Stimulated activated naive B cell treated with anti-CD40 and anti-IgM and Interleukin-4, amounts not matched to agents 10 μg/mL and 1 μg/mL and 100 μg/mL, for 72 hours (primary cell): ENCODE results near the gene GRN.

ENCODE experiments used
- ATAC-seq, 2 donors: fragments of 150-1000 bp; cut with Tn5 transposase; replicated peaks; 2 replicates each; pipeline ENCODE4 v1.10.0; 2021; ENCODE audit warnings: moderate library complexity in 1 of 2
- DNase-seq: peaks from one replicate; pipeline ENCODE4 v3.0.0; 2021
- H3K27ac Mint-ChIP-seq: one replicate; pipeline ENCODE4 v1.8.0; 2022; ENCODE audit warnings: mild to moderate bottlenecking, mixed read lengths
- H3K27me3 Mint-ChIP-seq, 2 donors: one replicate each; pipeline ENCODE4 v1.8.0; 2022; ENCODE audit warnings: mixed read lengths in 2 of 2
- H3K36me3 Mint-ChIP-seq, 2 donors: one replicate each; pipeline ENCODE4 v1.8.0; 2022; ENCODE audit warnings: mixed read lengths in 2 of 2, mild to moderate bottlenecking in 1 of 2
- H3K4me1 Mint-ChIP-seq, 2 donors: one replicate each; pipeline ENCODE4 v1.8.0; 2022; ENCODE audit warnings: mixed read lengths in 2 of 2, mild to moderate bottlenecking in 1 of 2
- H3K4me3 Mint-ChIP-seq, 2 donors: one replicate each; pipeline ENCODE4 v1.8.0; 2022; ENCODE audit warnings: mild to moderate bottlenecking in 2 of 2, mixed read lengths in 2 of 2, moderate library complexity in 1 of 2
- H3K9me3 Mint-ChIP-seq, 2 donors: one replicate each; pipeline ENCODE4 v1.8.0; 2022; ENCODE audit warnings: mixed read lengths in 2 of 2, mild to moderate bottlenecking in 1 of 2

The GRN gene

GRCh38 chr17:44398692-44399691, 53.9 kb downstream of the GRN start:
- no peak overlapping the region for H3K4me3 Mint-ChIP-seq
- H3K4me1 Mint-ChIP-seq = peaks cover 6 to 32% of the 10 kb centered on the region in 2 donors
- DNase-seq (no peak), ATAC-seq (no peak)
- peak overlapping the region; percentile 25 for H3K27ac Mint-ChIP-seq
- peaks cover 41 to 67% of the 10 kb centered on the region in 2 donors for H3K36me3 Mint-ChIP-seq
- no peaks in the 10 kb centered on the region for H3K9me3 Mint-ChIP-seq
- no peaks in the 10 kb centered on the region for H3K27me3 Mint-ChIP-seq

DNA sequence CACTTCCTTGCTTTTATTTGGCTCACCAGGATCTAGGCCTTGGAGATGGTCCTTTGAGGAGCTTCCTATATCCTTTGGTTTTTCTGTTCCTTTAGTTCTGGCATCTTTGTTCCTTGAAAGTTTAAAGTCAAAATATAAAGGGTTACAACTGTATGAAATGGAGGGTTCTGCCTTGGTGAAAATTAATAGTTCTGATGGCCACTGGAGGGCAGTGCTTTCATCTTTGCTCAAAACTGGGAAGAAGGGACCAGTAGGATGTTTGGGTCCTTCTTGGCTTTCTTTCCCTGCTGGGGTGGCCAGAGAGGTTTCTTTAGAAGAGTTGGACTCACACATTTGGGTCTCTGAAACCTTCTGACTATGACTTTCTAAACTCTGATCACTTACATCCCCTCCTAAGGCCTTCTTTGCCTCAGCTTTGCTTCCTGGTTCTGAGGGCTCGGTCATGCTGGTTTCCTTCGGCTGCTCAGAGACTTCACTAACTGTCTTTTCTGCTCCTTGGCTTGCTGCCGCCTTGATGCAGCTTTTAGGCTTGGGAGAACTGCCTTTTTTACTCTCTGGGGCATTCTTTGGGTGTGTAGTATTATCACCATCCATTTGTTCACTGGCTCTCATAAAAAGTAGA, 55.2 kb downstream of the GRN start:
- Mint-ChIP-seq H3K9me3 (no peaks in the 10 kb centered on the region), H3K27ac (peak overlapping the region; percentile 4), H3K4me3 (no peak overlapping the region), H3K27me3 (no peaks in the 10 kb centered on the region), H3K4me1 (peaks cover 4 to 33% of the 10 kb centered on the region in 2 donors), H3K36me3 (peaks cover 43 to 60% of the 10 kb centered on the region in 2 donors)
- DNase-seq (no peak), ATAC-seq (no peak)
